HL-60/S4 (cell line): ENCODE results near the gene BORCS5.
"Not testable (repeated sequence)": the region's sequence is repeated elsewhere in the genome, so short reads cannot be mapped to it uniquely, and the experiment has no call there.

Experiments used
- in situ Hi-C: fragments of 300-500 bp; cut with MboI; formaldehyde crosslinking; loops from 2 replicates; pipeline ENCODE4 v1.14.3; 2022; ENCODE audit warnings: low sequenced_read_pairs

The BORCS5 gene

DNA sequence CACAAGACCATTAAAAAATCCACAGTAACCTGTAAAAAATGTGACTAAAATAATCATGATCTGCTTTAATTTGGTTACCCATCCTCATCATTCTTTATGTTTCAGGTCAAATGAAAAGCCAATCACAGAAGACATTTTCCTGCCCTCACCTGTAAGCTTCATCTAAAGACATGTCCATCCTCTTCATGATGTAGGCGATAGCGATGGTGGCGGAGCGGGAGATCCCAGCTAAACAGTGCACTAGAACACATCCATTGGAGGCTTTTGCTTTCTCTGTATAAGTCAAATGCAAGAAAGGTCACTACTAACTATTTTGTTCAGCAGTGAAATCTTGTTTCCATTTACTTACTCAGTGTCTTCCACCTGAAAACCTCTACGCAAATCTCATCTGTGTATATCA, 123.2 kb downstream of the BORCS5 start:
- in situ Hi-C loops, result no loop called here

DNA sequence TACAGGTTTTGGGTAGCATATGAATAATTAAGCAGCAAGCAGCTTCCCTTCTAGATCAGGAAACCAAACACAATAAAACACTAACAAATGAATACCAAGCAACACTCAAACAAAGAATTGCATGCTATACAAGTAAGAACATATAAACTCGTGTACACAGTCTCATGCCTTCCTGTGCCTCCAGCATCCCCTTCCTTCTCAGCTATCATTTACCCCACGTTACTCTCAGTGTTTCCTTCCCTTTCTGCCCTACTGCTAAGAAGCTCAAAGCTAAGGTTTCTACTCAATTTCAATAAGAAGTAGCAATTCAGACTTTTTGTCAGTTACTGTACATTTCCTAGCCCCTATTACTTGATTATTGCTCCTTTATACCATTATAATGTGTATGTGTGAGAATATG, 124.8 kb downstream of the BORCS5 start:
- in situ Hi-C loops, result no loop called here

DNA sequence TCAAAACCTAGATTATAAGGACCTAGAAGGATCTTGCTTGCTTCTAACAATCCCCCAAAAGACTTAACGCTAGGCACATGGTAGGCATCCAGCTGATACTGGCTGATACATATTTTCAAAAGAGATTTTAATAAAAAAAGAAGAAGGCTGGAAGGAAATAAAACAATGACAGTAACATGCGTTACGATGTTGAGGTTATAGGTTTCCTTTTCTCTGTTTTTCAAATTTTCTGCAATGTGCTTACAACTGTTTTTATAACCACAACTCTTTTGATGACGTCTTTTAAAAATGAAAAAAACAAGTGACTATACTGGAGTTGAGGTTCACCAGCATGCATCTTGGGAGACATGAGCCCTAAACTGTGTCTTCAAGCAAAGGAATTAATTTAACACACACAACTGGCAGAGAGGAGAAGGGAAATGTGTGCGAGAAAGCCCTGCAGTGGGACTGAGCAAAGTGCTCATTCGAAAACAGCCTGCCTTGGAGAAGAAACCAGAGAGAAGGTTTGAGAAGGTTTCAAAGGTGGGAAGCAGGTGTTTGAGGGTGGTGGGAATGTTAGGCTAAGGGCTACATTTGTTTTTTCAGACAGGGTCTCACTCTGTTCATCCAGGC, 125.4 kb downstream of the BORCS5 start:
- in situ Hi-C loops, result no loop called here

DNA sequence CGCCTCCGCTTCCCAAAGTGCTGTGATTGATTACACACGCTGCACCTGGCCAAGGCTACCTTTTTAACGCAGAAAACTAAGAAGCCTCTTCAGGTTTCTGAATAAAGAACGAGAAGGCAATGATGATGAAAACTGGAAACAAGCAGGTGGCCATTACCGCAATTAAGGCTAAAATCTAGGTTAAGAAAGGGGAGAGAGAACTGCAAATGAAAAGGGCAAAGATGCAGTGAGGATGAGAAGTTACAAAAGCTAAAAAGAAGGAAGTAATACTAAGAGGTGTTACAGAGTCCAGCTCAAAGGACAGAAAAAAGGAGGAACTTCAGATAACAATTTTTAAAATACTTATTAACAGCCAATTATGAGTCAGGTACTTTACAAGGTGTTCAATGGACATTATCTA, 126.1 kb downstream of the BORCS5 start:
- in situ Hi-C loops, result no loop called here

DNA sequence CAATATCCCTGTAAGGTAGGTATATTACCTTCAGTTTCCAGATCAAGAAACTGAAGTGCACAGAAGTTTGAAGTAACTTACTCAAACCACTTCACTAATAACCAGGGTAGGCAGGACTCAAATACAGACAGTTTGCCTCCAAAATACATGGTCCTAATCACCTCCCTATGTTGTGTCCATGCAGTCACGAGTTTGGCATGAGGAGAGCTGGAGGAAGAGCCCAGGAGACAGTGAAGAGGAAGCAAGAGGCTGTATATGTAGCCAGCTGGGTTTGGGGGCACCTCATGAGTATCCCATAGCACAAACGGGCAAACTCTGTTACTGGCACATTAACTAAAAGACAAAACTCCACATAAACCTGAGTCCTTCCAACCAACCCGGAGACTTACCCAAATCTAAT, 126.6 kb downstream of the BORCS5 start:
- in situ Hi-C loops, result no loop called here

DNA sequence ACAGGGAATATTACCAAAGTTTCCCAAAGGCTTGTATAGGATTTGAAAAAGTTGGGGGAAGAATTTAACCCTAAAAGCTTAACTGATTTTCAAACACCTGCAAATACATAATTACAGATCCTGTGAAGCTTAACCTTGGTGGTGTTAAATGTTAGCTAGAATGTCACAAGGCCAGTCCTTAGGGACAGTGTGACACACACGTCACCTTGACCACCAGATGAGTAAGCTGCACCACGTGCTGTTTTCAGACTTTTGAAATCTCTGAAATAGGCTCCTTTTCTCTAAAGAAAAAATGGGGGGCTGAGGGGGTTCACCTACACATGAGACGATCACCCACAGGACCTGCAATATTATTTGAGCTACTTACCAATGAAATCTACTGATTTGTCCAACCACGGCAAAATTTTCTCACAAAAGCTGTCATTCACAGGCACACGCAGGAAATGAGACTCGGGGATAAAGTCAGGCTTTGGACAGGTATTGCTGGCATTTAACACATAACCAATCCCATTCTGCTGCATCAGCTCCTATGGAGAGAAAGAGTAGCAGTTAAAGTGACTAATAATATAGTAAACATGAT, 129.9 kb downstream of the BORCS5 start:
- in situ Hi-C loops, result no loop called here

DNA sequence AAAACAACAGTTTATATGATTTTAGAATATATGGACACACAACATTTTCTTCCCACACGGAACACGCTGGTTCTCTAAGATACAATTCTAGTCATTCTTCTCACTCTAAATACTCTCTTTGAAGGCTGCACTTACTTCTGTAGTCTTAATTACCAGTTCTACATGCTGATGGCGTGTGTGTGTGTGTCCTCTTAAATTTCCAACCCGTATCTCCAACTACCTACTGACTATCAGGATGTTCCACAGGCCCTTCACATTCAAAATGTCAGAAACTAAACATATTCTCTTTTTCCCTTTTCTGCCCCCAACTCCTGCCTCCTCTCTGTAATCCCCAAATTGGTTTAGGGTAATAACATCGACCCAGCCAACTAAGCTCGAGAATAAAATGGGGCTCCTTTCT, 130.6 kb downstream of the BORCS5 start:
- in situ Hi-C loops, result no loop called here

DNA sequence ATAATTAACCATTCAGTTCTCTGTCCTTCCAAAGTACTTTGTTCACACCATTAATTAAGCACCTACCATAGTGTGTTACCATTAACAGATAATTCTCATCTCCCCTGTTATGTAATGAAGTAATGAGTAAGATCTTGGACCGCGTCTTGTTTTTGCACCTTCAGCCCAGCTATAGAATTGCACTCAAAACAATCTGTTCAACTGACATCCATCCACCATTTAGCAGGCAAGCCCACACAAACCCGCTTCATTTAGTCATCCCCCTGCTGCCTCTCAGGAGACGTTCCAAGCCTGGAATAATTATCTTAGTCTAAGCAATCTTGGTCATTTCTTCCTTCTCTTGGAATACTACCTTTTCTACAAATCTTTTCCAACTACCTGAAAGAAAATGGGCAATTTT, 131.4 kb downstream of the BORCS5 start:
- in situ Hi-C loops, result no loop called here

DNA sequence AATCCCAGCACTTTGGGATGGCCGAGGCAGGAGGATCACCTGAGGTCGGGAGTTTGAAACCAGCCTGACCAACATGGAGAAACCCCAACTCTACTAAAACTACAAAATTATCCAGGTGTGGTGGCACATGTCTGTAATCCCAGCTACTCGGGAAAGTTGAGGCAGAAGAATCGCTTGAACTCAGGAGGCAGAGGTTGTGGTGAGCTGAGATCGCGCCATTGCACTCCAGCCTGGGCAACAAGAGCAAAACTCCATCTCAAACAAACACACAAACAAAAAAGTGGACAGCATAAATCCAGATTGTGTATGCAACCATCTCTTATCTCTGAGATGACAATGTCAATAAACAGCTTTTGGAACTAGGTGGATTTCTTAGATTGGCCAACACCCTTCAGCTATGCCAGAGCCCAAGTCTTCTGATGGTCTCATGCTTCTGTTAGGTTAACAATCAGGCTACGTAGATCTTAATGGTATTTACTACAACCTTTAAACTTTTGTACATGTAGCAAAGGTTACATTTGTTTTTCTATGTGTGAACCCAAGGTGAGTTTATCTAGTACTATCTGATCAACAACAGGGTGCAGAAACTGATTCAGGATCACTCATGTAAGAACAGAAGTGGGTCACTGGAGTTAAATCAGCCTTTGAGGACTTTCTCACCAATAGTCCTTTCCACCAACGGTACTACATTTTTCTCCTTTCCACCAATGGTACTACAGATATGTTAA, 132.1 kb downstream of the BORCS5 start:
- in situ Hi-C loops, result no loop called here

DNA sequence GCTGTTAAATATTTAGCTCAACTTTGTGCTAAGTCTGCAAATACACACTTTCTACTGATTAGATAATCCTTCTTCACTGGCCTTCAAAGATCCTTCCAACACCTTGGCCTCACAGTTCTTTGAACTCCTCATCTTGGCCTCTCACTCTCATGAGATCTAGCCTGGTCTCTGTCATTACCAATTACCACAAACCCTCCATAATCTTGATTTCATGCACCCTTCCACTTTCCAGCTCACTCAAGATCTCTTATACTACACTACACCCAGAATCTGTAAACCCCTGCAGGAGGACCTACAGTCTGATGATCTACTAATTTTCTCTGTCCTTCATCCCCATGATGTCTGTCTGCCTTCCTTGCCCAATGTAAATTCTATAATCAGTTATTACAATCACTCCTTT, 134.7 kb downstream of the BORCS5 start:
- in situ Hi-C loops, result no loop called here

DNA sequence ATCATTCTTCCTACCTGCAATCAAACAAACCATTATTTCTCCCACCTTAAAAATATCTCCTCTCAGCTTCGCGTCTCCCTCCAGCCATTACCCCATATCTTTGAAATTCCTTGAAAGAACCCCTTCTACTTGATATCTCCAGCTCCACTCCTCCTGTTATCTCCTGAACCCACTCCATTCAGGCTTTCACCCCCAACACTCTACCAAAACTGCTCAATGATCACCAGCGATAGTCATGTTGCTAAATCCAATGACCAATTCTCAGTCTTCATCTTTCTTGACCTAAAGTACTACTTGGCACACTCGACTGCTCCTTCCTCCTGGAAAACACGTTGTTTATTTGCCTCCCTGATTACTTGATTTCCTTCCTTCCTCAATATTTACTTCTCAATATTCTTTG, 135.7 kb downstream of the BORCS5 start:
- in situ Hi-C loops, result no loop called here

DNA sequence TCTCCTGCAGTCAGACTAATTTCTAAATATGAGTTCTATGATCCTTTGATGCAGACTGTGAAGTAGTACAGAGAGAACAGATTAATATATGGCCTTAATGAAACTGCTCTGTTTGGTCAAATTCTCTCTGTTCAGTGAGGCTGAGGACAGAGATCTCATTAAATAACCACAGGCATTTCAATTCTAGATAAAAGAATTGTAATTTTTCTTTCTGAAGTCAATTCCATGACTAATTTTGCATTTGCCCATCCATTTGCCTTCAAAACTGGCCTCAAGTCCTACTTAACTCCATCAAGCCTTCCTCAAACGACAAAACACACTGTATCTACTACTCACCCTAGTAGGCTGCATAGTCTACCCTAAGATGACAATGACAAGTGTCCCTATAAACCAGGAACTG, 138.7 kb downstream of the BORCS5 start:
- in situ Hi-C loops, result no loop called here

DNA sequence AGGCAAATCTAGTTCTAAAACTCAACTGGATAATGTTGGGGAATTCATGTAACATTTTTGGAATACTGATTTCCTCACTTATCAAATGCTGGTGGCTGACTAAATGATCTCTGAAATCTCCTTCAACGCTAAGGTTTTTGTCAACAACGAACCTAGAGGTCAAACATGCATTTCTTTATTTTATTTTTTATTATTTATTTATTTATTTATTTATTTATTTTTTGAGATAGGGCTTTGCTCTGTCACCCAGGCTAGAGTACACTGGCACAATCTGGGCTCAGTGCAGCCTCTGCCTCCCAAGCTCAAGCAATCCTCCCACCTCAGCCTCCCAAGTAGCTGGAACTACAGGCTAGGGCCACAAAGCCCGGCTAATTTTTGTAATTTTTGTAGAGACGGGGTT, 141.3 kb downstream of the BORCS5 start:
- in situ Hi-C loops, result no loop called here

DNA sequence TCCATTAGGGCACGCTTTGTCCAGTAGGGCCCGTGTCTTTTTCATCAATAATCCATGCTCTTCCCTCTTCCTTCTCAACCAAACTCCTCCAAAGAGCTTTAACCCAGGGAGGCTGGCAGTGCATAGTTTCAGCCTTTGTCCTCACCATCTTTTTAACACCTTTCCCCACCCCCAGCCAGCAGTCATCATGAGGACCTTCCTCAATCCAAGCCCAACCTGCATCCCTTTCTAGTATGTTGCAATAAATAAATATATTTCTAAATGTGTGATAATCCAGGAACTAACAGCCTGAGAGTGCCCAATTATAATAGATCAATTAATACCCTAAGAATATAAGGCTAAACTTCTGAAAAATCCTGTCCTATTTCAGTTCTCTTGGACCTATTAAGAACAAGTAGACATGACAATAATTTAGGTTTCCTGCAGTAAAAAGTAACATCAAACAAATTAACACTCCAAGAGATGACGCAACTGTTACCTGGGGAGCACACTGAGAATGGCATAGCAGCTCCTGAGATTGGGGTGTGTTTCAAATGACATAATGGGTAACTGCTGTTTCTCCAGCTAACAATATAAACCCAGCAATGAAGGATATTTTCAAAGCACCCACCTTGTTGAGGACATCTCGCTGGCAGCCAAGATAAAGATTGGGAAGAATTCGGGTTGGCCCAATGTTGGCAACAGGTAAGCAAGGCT, 143.2 kb downstream of the BORCS5 start:
- in situ Hi-C loops, result no loop called here

DNA sequence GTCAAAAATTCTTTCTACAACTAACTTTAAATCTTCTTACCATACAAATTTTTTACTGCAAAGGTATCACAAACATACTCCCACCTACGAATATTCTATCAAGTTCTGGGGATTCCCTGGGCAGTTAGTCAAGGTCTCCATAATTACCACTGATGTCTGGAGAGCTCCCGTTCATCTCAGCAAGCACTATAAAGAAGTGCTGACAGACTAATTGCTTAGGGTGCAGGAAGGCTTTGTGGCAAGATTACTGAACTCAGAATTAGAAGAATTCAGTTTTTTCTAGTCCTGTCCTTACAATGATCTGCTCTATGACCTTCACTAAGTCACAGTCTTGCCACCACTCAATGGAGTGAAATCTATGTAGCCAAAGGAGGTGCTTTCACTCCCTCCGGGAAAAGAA, 144.2 kb downstream of the BORCS5 start:
- in situ Hi-C loops, result no loop called here

DNA sequence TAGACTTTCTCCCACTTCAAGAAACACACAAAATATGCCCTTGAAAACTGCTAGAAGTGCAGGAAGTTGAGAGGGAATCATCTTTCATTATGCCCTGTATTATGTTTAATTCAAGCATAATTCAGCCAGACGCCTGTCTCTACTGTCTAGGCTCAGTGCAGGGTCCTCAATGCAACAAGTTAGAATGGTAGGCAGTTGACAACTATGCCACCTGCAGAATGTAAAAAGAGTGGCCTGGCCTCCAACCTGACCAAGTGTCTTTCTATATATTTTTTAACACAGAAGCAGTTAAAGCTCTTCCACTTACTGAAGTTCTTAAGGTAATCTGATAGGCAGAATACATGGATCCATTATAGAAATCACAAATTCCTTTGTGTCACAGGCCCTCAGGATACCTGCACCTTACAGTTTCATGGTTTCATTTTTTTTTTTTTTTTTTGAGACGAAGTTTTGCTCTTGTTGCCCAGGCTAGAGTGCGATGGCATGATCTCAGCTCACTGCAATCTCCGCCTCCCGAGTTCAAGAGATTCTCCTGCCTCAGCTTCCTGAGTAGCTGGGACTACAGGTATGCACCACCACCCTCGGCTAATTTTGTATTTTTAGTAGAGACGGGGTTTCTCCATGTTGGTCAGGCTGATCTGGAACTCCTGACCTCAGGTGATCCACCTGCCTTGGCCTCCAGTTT, 145.4 kb downstream of the BORCS5 start:
- in situ Hi-C loops, result not testable (repeated sequence)

DNA sequence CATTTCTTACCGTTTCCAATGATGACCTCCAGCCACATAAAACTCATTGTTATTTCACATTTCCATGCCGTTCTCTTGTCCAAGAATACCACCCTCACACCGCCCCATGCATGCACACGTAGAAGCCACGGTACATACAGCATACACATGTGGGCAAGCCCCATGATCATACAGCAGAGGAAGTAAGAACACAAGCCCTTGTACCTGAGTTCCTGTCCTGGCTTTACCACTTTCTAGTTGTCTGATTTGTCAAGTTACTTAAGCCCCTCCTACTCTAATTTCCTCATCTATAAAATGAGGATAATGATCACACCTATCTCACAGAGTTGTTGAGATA, 145.9 kb downstream of the BORCS5 start:
- in situ Hi-C loops, result no loop called here

DNA sequence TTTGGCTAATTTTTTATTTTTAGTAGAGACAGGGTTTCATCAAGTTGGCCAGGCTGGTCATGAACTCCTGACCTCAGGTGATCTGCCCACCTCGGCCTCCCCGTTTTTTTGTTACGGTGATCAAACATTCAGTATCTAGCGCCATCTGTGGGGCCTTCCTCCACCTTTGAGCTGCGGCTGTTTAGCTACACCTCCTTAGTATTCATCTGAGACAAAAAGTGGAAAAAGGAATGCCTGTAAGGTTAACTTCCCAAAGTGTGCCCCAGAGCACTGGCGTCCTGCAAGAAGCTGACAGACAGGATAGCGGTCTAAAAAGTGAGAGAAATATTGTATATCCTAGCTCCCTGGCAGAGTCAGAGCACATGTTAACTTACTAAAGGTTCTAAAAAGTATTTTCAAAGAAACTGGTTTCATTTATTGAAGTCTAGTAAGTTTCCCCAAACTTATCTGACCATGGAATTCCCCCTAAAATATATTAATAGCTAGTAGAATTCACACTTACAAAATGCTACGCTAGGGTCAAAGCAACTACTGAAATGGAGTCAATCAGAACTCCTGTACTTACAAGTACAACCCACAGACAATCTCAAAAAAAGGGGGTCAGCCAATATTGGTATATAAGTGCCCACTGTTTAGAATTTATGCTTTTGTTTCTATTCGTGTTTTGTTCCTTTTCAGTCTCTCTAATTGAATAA, 146.7 kb downstream of the BORCS5 start:
- in situ Hi-C loops, result no loop called here

DNA sequence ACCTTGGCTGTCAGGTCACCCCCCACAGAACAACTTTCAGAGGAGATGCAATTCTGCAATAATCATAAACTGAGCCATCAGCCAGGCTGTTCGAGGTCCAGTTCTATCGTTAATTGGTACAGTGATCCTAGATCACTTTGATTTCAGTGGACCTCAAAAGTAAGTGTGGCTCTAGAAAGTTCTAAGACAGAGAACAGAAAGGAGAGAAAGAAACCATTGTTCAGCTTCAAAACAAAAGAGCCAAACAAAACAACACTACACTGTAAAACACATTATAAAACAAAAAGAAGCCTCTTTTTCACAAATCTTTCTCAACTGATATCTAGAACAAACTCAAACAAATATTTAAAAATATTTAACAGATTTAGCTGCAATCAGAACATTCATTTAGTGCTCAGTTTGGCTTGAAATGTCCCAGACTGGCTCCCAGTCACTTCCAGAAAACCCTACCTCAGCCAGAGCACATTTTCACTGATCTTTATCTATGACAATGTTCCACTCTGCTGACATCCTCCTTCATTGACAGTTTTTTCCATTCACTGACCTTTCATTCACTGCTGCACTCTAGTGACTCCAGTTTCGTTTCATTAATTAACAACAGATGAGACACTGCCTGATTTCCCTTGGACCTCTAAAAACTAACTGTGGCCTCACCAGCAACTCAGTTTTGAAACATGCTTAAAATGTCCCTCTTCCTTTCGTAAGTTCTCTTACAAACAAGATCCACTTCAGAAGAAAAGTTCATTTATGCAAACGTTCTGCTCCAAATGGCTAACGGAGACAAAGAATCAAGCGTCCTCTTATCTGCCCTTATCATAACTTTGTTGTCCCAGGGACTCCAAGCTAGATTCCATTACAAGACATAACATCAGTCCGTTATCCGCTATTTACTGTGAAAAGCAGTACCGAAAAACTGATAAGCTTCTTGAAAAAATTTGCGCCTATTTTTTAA, 148.9 kb downstream of the BORCS5 start:
- in situ Hi-C loops, result no loop called here

DNA sequence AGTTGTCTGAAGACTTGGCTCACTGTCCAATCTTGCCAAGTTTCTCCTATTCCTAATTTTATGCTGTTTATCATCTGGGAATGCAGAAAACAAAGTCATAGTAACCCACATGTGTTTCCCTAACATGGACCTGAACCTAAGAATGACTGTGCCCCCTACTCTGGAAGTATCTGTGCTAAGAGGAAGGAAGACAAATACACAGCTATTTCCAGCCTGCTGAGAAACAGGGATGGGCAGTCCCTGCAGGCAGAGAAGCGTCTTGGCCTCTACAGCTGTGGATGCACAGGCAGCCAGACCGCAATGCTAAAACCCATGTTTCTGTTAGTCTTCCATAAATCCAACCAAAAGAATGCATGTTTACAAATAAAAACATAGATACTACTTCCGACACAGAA, 149.6 kb downstream of the BORCS5 start:
- in situ Hi-C loops, result no loop called here
